HEK293T (cell line): ENCODE results near the gene UGT1A7.
"Not testable (repeated sequence)": the region's sequence is repeated elsewhere in the genome, so short reads cannot be mapped to it uniquely, and the experiment has no call there.

Source experiments
- CTCF ChIA-PET: fragments of 350-600 bp; formaldehyde crosslinking; extraction: SDS; loops from one replicate; lab custom pipeline; 2021; ENCODE audit warnings: antibody characterized with exemption, inconsistent platforms; lab: Yijun Ruan, JAX
- POLR2A ChIA-PET: fragments of 350-600 bp; formaldehyde crosslinking; extraction: SDS; loops from one replicate; lab custom pipeline; 2020; ENCODE audit warnings: antibody characterized with exemption, inconsistent platforms; lab: Yijun Ruan, JAX
- DNase-seq: peaks from one replicate; pipeline ENCODE4 v3.0.0; 2012; ENCODE audit warnings: mixed read lengths; ENCODE audit errors: extremely low spot score
- ARNT ChIP-seq: fragments of 450-650 bp; IDR thresholded peaks from 2 replicates; pipeline ENCODE4 v1.6.1; 2017; ENCODE audit warnings: mild to moderate bottlenecking
- BHLHE40 ChIP-seq: fragments of 450-650 bp; IDR thresholded peaks from 2 replicates; pipeline ENCODE4 v1.6.1; 2016; ENCODE audit warnings: mild to moderate bottlenecking, moderate library complexity, borderline replicate concordance
- CTBP1 ChIP-seq: fragments of 450-650 bp; IDR thresholded peaks from 2 replicates; pipeline ENCODE4 v1.6.1; 2016; ENCODE audit warnings: borderline replicate concordance
- ELF4 ChIP-seq: fragments of 450-650 bp; IDR thresholded peaks from 2 replicates; pipeline ENCODE4 v1.6.1; 2017; ENCODE audit warnings: antibody characterized with exemption
- FOXA1 ChIP-seq: fragments of 450-650 bp; IDR thresholded peaks from 2 replicates; pipeline ENCODE4 v1.6.1; 2016; ENCODE audit warnings: mild to moderate bottlenecking
- FOXM1 ChIP-seq: fragments of 450-650 bp; IDR thresholded peaks from 2 replicates; pipeline ENCODE4 v1.6.1; 2017; ENCODE audit warnings: mild to moderate bottlenecking, borderline replicate concordance
- HDGF ChIP-seq: fragments of 450-650 bp; IDR thresholded peaks from 2 replicates; pipeline ENCODE4 v1.6.1; 2017; ENCODE audit warnings: antibody characterized with exemption, borderline replicate concordance
- L3MBTL2 ChIP-seq: fragments of 450-650 bp; conservative IDR thresholded peaks from 2 replicates; pipeline ENCODE4 v1.6.1; 2016; ENCODE audit warnings: mild to moderate bottlenecking
- LEF1 ChIP-seq: fragments of 450-650 bp; IDR thresholded peaks from 2 replicates; pipeline ENCODE4 v1.6.1; 2017; ENCODE audit warnings: mild to moderate bottlenecking, borderline replicate concordance
- NFRKB ChIP-seq: fragments of 450-650 bp; IDR thresholded peaks from 2 replicates; pipeline ENCODE4 v1.6.1; 2016; ENCODE audit warnings: mild to moderate bottlenecking, moderate library complexity
- SP1 ChIP-seq: fragments of 450-650 bp; IDR thresholded peaks from 2 replicates; pipeline ENCODE4 v1.6.1; 2017
- SUZ12 ChIP-seq: fragments of 450-650 bp; IDR thresholded peaks from 2 replicates; pipeline ENCODE4 v1.6.1; 2016; ENCODE audit warnings: mild to moderate bottlenecking
- TARDBP ChIP-seq: fragments of 450-650 bp; IDR thresholded peaks from 2 replicates; pipeline ENCODE4 v1.6.1; 2016
- ZNF384 ChIP-seq: fragments of 450-650 bp; IDR thresholded peaks from 2 replicates; pipeline ENCODE4 v1.6.1; 2016
- TF ChIP-seq, protein P1 (sequence below): fragments of 450-650 bp; IDR thresholded peaks from 2 replicates; pipeline ENCODE4 v1.6.1; 2016

UGT1A7 gene

DNA sequence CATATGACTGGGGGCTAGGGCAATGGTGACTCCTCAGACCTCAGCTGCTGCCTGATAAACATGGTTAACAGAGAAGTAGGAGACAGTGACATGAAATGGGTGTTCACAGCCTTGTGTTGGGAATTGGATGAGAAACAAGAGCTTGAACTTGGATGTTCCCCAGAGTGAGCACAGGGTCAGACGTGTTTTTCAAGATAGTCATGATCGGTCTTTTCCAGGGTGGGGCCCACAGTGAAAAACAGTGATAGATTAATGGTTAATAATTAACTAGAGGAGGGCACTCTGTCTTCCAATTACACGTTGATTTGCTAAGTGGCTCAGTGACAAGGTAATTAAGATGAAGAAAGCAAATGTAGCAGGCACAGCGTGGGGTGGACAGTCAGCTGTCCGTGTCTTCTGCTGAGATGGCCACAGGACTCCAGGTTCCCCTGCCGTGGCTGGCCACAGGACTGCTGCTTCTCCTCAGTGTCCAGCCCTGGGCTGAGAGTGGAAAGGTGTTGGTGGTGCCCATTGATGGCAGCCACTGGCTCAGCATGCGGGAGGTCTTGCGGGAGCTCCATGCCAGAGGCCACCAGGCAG, 47.1 kb downstream of the UGT1A7 start, which contains the start of gene UGT1A3:
TSS of gene UGT1A3 (plus strand) at position 320 of the 579 bp plus-strand sequence. CDS start at position 405, 85 bp downstream.
- POLR2A ChIA-PET, result no interaction called here
- CTCF ChIA-PET, result no interaction called here
- DNase-seq, result no peak
- no peak for TF ChIP-seq FOXM1
- no peak for TF ChIP-seq TARDBP
- no peak for TF ChIP-seq CTBP1
- TF ChIP-seq ZNF384, result no peak

DNA sequence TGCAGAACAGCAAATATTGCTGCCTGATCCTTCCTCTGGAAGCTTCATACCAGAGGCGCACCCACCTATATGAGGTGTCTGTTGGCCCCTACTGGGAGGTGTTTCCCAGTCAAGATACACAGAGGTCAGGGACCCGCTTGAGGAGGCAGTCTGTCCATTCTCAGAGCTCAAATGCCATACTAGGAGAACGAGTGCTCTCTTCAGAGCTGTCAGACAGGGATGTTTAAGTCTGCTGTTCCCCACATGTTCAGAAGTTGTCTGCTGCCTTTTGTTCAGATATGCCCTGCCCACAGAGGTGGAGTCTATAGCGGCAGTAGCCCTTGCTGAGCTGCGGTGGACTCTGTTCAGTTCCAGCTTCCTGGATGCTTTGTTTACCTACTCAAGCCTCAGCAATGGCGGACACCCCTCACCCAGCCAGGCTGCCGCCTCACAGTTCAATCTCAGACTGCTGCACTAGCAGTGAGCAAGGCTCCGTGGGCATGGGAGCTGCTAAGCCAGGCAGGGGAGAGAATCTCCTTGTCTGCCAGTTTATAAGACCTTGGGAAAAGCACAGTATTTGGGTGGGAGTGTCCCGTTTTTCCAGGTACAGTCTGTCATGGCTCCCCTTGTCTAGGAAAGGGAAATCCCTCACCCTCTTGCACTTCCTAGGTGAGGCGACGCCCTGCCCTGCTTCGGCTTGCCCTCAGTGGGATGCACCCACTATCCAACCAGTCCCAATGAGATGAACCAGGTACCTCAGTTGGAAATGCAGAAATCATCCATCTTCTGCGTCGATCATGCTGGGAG, 55.4 kb downstream of the UGT1A7 start:
- CTCF ChIA-PET, result not testable (repeated sequence)

DNA sequence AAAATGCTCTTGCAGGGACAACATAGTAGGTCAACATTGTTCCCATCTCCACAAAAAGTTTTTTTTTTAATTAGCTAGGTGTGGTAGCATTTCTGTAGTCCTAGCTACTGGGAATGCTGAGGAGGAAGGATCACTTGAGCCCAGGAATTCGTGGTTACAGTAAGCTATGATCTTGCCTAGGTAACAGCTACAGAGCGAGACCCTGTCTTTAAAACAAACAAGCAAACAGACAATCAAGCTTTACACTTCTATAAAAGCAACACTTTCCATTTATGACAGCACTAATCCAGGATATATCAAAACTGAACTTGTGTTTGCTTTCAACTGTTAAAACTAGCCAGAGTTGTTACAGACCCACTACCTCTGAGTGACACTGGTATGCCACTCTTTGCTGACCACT, 59.2 kb downstream of the UGT1A7 start:
- TF ChIP-seq ZNF384, result no peak
- no peak for TF ChIP-seq BHLHE40
- TF ChIP-seq ELF4, result no peak
- no peak for TF ChIP-seq CTBP1
- TF ChIP-seq NFRKB, result no peak
- no peak for TF ChIP-seq SP1
- no peak for TF ChIP-seq LEF1
- no peak for TF ChIP-seq HDGF
- no peak for TF ChIP-seq ARNT
- no peak for TF ChIP-seq TARDBP
- TF ChIP-seq, protein P1, sequence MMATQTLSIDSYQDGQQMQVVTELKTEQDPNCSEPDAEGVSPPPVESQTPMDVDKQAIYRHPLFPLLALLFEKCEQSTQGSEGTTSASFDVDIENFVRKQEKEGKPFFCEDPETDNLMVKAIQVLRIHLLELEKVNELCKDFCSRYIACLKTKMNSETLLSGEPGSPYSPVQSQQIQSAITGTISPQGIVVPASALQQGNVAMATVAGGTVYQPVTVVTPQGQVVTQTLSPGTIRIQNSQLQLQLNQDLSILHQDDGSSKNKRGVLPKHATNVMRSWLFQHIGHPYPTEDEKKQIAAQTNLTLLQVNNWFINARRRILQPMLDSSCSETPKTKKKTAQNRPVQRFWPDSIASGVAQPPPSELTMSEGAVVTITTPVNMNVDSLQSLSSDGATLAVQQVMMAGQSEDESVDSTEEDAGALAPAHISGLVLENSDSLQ, result no peak
- TF ChIP-seq FOXA1, result no peak
- TF ChIP-seq L3MBTL2, result no peak
- DNase-seq, result no peak
- ChIA-PET POLR2A (no interaction called here), CTCF (no interaction called here)

More for the DNA sequence above, 55.4 kb downstream of the UGT1A7 start:
- POLR2A ChIA-PET, DNase-seq: not testable (repeated sequence)

DNA sequence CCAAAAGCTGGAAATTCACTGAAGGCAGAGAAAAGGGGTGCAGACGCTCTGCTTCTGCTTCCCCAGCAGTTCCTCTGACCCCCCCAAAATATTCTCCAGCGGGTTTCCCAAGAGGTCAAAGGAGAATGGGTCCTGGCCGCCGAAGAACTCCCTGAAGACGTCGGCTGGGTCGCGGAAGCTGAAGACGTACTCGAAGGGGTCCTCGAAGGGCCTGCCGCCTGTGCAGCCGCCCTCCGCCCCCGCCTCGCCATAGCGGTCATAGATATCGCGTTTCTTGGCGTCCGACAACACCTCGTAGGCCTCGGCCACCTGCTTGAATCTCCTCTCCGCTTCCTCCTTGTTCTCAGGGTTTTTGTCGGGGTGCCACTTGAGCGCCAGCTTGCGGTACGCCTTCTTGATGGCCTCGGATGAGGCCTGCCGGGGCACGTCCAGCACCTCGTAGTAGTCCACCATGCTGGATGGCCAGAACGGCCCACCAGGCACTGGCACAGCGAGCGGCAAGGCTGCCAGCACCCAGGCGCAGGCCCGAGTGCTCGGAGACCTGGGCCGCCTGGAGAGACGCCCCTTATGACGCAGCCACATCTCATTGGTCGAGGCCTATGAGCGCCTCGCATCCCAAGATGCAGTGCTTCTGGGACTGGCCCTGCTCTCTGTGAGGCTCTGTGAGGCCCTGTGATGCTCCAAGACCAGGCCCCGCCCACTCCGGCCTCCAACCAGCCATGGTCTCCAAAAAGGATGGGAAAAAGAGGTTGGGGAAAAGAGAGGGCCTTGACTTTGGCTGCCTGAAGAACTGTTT, 62.0 kb downstream of the UGT1A7 start:
- CTCF ChIA-PET, result no interaction called here
- POLR2A ChIA-PET, result no interaction called here
- no peak for DNase-seq
- TF ChIP-seq SP1, result no peak

DNA sequence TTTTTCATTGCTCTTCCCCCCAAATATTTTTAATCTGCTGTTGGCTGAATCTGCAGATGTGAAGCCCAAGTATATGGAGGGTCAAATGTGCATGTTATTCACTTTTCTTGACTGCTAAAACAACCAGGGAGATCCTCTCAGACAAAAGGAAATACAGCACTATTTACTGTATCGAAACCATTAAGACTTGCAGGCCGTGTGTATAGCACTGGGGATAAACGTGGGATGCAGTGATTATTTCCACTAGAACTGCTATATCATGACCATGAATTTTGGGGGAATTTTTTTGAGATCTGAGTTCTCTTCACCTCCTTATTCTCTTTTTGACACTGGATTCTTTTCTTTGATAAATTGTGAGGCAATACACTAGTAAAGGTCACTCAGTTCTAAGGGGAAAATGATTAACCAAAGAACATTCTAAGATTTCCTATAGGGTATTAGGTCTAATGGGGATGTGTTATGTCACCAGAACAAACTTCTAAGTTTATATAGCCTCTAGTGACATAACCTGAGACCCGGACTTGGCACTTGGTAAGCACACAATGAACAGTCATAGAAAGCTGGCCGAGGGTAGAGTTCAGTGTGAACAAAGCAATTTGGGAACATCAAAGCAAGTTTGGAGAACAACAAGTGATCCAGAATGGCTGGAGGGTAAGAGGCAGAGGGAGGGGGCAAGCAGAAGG, 63.5 kb downstream of the UGT1A7 start:
- TF ChIP-seq ARNT, result no peak
- TF ChIP-seq FOXA1, result no peak
- TF ChIP-seq ZNF384, result no peak
- TF ChIP-seq HDGF, result no peak
- no peak for TF ChIP-seq SP1
- TF ChIP-seq NFRKB, result no peak
- TF ChIP-seq, protein P1, result no peak
- no peak for TF ChIP-seq BHLHE40
- TF ChIP-seq SUZ12, result no peak
- TF ChIP-seq L3MBTL2, result no peak
- no peak for TF ChIP-seq TARDBP
- no peak for TF ChIP-seq FOXM1
- no peak for TF ChIP-seq CTBP1
- ChIA-PET POLR2A (no interaction called here), CTCF (no interaction called here)
- DNase-seq, result no peak

DNA sequence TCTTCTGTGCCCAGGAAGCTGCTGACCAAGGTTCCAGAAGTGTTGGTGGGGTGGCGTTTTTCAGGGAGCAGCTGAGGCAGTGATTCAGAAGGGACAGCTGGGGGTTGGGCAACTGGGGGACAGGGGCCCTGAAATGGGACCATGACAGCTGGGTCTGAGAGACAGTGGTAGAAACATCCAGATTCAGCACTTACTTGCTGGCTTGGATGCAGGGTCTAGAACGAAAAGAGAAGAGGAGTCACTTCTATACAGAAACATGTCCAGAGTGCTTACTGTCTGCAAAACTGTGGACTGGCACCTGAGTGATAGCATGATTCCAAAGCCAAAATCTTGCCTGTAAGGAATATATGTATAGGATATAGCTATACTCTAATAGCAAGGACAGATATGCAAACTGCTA, 64.1 kb downstream of the UGT1A7 start:
- DNase-seq, CTCF ChIA-PET, POLR2A ChIA-PET: not testable (repeated sequence)
